Suppressor macrophage treated with lipopolysaccharide for 1 hour (primary cell): ENCODE data around the gene WDR45B.
A peak's percentile ranks its signal among the peaks of the same experiment; 100 is the strongest.

Experiments
- DNase-seq, 3 donors: peaks; one replicate each; pipeline ENCODE4 v3.0.0-alpha.2; 2020 to 2022

The WDR45B gene

DNA sequence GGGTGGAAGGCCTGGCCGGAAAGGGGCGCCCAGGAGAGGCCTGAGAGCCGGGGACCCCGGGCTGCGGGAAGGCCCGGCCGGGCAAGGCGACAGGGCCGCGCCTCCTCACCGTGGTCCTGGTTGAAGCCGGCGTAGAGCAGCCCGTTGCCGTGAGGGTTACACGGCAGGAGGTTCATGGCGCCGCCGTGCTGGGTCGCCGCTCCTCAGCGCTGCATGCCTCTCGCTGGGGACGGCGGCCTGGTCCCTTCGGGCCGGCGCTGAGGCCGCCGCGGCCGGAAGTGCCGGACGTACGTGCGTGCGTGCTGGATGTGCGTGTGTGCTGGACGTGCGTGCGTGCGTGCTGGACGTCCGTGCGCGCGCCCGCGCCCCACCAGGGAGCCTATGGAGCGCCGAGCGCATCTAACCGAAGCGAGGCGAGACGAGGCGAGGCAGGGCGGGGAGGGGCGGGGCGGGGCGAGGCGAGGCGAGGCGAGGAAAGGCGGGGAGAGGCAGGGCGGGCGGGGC, at the start of gene WDR45B:
TSS of gene WDR45B (minus strand) at position 280 of the 504 bp plus-strand sequence. CDS start at position 176, 104 bp downstream.
- DNase-seq: peak; percentile 97 to 98 (median 98)

GRCh38 chr17:82697808-82698064, 49.5 kb upstream of the WDR45B start:
- DNase-seq: no peak

DNA sequence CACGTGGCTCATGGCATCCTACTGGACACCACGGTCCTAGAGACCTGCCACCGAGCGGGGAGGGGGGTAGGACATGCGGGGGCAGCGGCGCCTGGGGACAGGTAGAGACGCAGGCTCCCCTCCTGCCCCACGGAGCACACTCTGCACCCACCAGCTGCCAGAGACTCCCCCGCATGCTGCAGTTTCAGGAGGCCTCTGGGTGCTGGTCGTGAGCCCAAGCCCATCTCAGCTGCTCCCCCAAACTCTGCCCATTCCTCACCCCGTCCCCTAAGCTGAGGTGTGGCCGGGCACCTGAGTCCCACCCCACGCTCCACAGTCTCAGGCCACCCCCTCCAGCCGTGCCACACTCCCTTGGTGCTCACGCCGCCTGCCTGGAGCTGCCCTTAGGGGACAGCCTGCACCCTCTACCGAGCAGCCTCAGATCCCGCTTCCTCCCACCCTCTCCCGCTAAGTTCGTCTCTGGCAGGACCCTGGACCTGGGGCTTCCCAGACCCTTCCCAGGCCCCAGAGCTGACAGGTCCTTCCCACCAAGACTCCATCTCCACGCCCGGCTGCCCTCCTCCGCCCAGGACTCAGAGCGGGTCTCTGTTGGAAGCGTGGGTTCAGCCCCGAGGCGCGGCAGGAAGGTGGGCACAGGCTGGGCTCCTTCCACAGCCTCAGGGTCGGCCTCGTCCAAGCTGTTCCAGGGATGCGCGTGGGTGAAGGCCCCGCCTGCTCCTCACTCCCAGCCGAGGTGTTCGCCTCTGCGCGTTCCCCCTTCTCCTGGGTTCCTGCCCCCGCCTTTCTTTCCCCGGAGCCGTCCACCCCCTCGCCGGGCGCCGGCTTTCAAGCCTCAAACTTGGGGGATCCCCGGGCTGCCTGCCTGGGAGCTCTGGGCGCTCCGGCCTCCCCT, 48.9 kb upstream of the WDR45B start:
- peak; percentile 20 to 62 (median 30) for DNase-seq

GRCh38 chr17:82696259-82696658, 48.0 kb upstream of the WDR45B start:
- peak in 1 of 3 donors; percentile 9 for DNase-seq

DNA sequence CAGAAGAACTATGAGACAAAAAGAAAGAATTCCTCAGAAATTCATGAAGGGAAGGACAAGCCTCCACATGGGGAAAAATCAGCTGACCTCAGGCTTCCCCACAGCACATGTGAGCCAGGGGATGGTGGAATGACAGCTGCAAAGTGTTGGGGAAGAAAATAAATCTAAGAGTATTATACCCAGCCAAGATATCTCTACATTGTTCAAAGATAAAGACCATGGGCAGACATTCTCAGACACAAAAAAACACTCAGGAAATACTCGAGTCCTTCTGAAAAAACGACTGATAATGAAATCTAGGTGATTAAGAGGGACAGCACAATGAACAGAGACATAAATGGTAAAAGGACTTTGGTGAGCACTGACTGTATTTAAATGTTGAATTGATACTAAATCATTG, 46.4 kb upstream of the WDR45B start:
- DNase-seq: no peak

- no peak for DNase-seq
Measured at GRCh38 chr17:82693168-82693867, 45.1 kb upstream of the WDR45B start.

DNA sequence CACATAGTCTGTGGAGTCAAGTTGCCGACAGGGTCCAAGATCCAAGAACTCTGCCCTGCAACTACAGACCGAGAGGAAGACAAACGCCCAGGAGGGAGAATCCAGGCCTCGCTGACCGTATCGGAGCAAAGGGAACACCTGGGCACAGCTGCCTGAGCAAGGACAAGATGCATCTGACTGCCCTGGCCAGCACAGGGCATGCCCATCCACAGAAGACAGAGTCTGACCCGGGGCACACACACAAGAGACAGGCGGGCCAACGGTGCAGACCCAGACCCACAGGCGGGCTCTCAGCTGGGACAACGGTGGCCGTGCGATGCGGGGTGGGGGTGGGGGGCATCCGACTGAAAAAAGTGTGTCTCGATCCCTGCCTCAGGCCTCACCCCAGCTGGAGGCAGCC, 44.0 kb upstream of the WDR45B start:
- DNase-seq: no peak

GRCh38 chr17:82691714-82692113, 43.5 kb upstream of the WDR45B start:
- no peak for DNase-seq

- DNase-seq: no peak
Measured at GRCh38 chr17:82690786-82691489, 42.7 kb upstream of the WDR45B start.

DNA sequence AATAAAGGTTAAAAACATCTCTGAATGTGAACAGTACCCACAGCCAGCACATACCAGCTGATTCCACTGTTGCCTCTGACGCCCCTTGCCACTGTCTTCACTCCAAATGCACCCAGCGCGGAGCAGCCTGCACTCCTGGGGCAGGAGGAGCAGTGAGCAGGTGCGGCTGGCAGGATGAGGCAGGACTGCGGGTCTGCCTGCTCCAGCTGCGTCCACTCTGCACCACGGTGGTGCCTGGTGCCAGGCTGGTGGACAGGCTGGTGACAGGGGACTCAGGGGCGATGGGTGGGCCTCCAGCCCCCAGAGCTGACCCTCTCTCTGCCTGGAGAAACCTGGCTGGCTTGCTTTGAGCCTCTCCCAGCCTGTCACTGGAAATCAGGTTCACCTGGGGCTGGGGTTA, 40.8 kb upstream of the WDR45B start:
- DNase-seq: no peak

- DNase-seq: no peak
Measured at GRCh38 chr17:82687871-82688270, 39.6 kb upstream of the WDR45B start.

DNA sequence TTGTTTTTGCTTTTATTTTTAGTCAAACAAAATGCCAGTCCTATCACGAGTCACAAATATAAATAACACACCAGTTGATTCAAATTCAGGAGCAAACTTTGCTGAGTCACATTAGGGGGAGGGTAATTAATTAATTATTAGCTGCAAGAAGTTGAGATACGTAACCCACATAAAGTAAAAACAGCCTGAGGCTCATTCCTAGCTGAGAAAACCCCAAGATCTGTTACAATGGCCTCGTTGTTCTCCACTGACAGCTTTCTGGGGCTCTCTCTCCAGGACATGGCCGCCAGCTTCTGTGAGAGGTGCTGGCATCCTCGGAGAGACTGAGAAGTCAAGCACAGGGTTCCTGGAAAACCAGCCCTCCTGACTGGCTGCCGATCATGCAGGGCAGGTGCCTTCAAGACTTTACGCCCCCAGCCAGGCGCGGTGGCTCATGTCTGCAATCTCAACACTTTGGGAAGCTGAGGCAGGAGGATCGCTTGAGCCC, 39.2 kb upstream of the WDR45B start:
- DNase-seq: no peak

- DNase-seq: no peak
Measured at GRCh38 chr17:82686366-82687324, 38.4 kb upstream of the WDR45B start.

DNA sequence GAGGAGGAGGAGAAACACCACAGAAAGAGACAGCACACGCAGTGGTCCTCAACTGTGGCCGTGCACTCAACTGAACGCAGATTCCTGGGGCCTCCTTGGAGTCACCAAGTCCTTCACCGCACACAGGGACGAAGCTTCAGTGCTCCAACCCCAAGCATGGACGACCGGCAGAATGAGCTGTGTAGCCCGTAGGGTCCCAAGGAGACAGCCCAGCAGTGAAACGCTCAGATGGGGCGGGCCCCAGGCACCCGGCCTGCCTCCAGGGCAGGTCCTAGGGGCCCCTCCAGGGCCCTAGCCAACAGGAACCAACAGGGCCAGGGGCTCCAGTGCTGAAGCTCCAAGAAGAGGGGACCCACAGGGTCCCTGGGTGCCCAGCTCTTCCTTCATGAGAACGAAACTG, 37.0 kb upstream of the WDR45B start:
- DNase-seq: peak in 1 of 3 donors; percentile 11

- DNase-seq: no peak
Measured at GRCh38 chr17:82684228-82684841, 36.1 kb upstream of the WDR45B start.

DNA sequence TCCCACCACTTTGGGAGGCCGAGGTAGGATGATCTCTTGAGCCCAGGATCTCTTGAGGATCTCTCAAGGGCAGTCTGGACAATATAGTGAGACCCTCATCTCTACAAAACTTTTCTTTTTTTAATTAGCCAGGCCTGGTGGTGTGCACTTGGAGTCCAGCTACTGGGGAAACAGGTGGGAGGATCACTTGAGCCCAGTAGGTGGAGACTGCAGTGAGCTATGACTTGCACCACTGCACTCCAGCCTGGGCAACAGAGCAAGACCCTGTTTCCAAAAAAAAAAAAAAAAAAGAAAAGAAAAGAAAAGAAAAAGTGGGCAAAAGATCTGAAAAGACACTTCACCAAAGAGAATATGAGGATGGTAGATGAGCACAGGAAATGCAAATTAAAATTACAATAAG, 35.3 kb upstream of the WDR45B start:
- DNase-seq: no peak

GRCh38 chr17:82681547-82681946, 33.3 kb upstream of the WDR45B start:
- DNase-seq: no peak

DNA sequence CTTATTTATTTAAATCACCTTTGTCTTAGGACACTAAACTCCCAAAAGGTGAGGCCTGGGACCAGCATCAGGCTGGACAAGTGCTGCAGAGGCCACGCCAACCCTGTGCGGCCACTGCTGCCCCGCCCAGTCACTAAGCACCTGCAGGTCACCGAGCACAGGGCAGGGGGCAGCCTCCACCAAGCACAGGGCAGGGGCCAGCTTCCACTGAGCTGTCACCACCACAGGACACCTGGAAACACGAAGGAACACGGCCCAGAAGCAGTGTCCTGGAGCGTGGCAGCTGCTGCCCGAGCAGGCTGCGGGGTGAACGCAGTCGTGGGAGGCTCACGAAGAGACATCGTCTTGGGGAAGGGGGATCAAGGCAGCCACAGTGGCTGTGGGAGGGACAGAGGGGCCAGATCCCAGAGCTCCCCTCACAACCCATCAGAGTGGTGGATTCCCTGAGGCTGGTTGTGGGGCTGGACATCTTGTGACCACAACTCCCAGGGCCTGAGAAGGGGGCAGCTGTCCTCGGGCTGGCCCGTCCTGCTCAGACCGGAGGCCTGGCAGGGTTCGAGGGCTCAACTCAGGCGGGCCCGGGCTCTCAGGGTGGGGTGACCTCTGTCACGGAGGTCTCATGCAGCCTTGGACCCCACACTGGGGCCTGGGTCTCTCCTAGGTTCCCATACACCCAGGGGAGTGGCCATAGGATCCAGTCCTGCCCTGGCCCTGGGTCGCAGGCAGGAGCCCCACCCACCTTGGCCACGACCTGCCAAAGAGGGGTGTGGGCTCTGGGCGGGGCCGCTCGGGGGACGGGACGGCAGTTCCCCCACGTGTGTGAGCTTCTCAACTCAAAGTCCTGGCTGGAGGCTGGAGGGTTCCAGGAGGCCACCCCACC, 31.6 kb upstream of the WDR45B start:
- DNase-seq: no peak

DNA sequence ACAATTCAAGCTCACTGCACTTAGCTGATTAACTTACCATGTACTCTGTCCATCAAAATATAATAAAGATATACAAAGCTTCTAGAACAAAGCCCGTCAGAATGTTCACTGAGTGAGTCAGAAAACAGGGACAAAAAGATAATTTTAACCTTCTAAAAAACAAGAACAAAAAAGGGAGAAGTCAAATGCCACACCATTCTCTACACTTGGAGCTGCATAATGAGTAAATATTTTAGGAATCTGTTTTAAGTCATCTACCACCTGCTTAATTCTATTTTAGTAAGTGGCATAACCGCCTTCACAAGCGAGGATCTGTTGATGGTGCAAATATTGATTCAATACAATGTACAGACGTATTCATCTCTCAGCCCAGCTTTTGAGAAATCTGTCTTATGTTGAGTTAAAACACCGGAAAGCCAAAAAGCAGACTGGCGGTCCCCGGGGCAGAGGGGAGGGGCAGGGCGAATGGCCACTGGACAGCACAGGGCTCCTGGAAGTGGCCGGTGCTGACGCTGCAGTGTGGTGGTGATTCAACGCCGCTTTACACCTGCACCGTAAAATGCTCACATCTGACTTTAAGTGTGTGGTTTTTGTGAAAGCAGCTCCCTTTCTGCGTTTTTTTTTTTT, 30.1 kb upstream of the WDR45B start:
- no peak for DNase-seq

DNA sequence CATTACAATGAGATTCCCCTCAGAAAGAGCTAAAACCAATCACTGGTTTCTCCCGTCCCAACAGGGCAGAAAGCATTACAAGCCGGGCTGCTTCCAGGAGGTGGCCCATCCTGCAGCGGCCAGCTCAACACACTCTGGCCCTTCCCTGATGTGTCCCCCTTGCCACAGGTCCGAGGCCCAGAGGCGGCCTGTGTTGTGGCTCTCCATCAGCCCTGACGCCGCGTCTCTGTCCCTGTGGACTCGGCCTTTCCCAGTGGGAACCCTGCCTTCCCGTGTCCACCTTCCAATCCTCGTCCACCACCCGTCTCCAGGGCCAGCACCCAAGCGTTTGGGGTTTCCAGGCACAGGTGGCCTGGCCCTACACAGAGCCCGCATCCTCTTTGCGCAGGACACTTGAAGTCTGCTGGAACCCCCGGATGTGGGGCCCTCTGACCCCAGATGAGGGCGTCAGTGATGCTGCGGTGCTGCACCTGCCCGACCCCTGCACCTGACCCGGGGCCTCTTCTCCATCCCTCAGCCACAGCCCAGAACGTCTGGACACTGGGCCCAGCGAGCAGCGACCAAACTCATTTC, 29.2 kb upstream of the WDR45B start:
- no peak for DNase-seq
